Activated naive CD8-positive, alpha-beta T cell treated with anti-CD3 and anti-CD28 coated beads for 36 hours (primary cell): ENCODE results near the gene FOLH1. TPM values are rescaled to one million over a fixed set of nuclear protein-coding genes. Genes with fewer than 3 reads are reported as not detected.
"Not testable (repeated sequence)": the region's sequence is repeated elsewhere in the genome, so short reads cannot be mapped to it uniquely, and the experiment has no call there.

ENCODE experiments used
- DNase-seq: peaks from one replicate; pipeline ENCODE4 v3.0.0; 2021
- H3K27ac Mint-ChIP-seq: one replicate; pipeline ENCODE4 v1.8.0; 2022; ENCODE audit warnings: mild to moderate bottlenecking, moderate library complexity, mixed read lengths
- H3K27me3 Mint-ChIP-seq: one replicate; pipeline ENCODE4 v1.8.0; 2022; ENCODE audit warnings: mild to moderate bottlenecking, mixed read lengths
- H3K36me3 Mint-ChIP-seq: one replicate; pipeline ENCODE4 v1.8.0; 2021; ENCODE audit warnings: mild to moderate bottlenecking, mixed read lengths
- H3K4me1 Mint-ChIP-seq: one replicate; pipeline ENCODE4 v1.8.0; 2021; ENCODE audit warnings: mixed read lengths
- H3K4me3 Mint-ChIP-seq: one replicate; pipeline ENCODE4 v1.8.0; 2022; ENCODE audit warnings: mild to moderate bottlenecking, moderate library complexity, mixed read lengths
- H3K9me3 Mint-ChIP-seq: one replicate; pipeline ENCODE4 v1.8.0; 2022; ENCODE audit warnings: mixed read lengths
- total RNA-seq, 2 experiments: library from RNA; stranded (reverse); gene quantifications; one replicate each; pipeline ENCODE4 v1.2.3, GENCODE V29; 2021

FOLH1 gene
- total RNA-seq, 2 experiments from 2014 or later, result not detected

DNA sequence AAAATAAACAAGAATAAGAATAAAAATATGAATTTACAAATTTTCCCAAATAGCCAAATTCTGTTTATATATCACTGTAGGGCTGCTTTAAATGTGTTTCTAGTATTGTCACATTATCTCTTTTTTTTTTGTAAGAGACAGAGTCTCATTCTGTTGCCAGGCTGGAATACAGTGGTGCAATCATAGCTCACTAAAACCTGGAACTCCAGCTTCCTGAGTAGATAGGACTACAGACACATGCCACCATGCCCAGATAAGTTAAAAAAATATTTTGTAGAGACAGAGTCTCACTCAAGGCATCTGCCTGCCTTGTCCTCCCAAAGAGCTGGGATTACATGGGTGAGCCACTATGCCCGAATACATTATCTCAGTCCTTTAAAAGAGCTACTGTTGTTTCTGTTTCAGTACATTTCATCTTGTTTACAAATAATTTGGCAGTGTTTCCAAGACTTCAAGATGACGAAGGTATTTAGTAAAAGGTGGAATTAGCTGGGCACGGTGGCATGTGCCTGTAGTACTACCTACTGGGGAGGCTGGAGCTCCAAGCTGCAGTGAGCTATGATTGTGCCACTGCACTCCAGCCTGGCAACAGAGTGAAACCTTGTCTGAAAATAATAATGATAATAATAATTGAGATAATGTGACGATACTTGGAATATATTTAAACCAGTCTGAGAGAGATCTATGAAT is 6.0 kb downstream of the FOLH1 start:
- Mint-ChIP-seq H3K36me3 (no peaks in the 10 kb centered on the region), H3K27ac (no peak overlapping the region), H3K27me3 (peaks cover 4% of the 10 kb centered on the region), H3K9me3 (no peaks in the 10 kb centered on the region), H3K4me1 (no peaks in the 10 kb centered on the region), H3K4me3 (no peak overlapping the region)
- DNase-seq, result no peak

DNA sequence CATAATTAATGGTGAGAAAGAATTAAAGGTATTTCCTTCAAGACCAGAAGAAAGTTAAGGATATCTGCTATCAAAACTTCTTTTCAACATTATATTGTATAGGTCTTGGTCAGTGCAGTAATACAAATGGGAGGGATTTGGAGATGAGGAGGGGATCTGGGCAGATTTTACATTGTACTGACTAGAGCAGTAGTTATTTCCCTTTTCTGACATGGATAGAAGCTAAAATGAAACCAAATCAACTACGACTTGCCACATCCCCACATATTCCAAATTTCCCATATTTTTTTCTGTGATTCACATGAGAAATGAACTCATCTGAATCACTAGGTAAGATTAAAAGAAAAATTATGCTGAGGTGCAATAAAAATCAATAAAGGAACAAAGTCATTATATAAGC is 11.6 kb downstream of the FOLH1 start:
- DNase-seq, H3K4me3 Mint-ChIP-seq, H3K27me3 Mint-ChIP-seq, H3K9me3 Mint-ChIP-seq, H3K36me3 Mint-ChIP-seq, H3K4me1 Mint-ChIP-seq, H3K27ac Mint-ChIP-seq: not testable (repeated sequence)

DNA sequence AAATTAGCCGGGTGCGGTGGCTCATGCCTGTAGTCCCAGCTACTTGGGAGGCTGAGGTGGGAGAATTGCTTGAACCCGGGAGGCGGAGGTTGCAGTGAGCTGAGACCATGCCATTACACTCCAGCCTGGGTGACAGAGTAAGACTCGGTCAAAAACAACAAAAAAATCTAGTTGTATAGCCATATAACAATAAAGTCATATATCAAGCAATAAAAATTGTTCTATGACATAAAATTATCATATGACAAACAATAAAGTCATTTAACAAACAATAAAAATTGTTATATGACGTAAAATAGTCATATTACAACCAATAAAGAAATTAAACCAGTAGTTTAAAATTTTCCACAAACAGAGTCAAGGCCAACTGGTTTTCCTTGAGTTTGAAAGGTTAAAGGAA is 12.4 kb downstream of the FOLH1 start:
- H3K27me3 Mint-ChIP-seq, H3K27ac Mint-ChIP-seq, H3K4me1 Mint-ChIP-seq, H3K4me3 Mint-ChIP-seq, DNase-seq, H3K36me3 Mint-ChIP-seq, H3K9me3 Mint-ChIP-seq: not testable (repeated sequence)

DNA sequence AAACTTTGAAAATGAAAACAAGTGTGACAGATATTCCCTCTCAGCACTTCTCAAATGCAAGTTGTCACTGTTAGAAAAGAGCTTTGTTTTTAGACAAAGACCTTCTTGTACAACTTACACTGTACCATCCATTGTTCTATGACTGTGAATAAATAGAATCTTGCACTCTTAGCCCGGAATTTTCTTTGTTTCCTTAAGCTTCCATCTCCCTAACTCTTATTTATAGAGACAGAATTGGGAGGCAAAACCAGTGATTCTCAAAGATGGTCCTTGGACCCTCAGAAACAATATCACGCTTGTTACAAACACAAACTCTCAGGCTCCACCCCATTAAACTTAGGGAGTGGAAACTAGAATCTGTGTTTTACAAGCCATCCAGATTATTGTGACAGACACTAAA is 18.1 kb downstream of the FOLH1 start:
- DNase-seq, H3K27ac Mint-ChIP-seq, H3K4me3 Mint-ChIP-seq, H3K27me3 Mint-ChIP-seq, H3K36me3 Mint-ChIP-seq, H3K4me1 Mint-ChIP-seq, H3K9me3 Mint-ChIP-seq: not testable (repeated sequence)

DNA sequence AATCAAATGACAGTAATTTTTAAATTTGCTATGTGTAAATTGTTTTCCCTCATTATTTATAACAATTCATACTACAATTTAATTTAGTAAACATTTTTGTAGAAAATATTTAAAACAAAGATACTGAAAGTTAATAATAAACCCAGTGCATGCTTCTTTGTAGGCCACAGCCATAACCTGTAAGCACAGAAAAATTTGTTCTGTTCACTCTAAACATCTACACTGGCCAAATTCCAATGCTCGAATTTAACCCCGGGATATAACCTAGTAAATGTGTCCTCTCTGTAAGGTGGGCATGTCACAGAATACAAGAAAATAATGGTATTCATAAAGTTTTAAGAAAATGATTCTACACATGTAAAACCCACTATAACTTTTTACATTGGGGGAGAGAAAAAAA is 22.2 kb downstream of the FOLH1 start:
- not testable (repeated sequence) for DNase-seq, H3K27ac Mint-ChIP-seq, H3K4me3 Mint-ChIP-seq, H3K27me3 Mint-ChIP-seq, H3K36me3 Mint-ChIP-seq, H3K9me3 Mint-ChIP-seq, H3K4me1 Mint-ChIP-seq

DNA sequence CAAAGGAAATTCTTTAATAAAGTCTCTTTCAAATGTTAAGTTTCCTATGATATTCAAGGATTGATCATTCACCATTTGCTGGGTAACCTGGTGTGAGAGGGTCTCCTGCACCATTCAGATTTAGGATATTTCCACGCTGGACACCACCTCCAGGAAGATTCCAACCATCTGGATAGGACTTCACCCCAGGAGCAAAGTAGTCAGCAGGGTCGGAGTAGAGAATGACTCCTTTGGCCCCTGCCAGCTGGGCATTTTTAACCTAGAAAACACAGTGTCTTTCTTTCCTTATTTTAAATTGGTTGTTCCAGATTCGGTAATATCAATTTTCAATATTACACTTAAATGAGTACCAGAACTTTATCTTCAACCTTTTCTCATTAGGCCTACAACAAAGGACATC is 22.8 kb downstream of the FOLH1 start:
- not testable (repeated sequence) for H3K4me1 Mint-ChIP-seq, H3K36me3 Mint-ChIP-seq, H3K9me3 Mint-ChIP-seq, H3K27me3 Mint-ChIP-seq, H3K4me3 Mint-ChIP-seq, DNase-seq, H3K27ac Mint-ChIP-seq

DNA sequence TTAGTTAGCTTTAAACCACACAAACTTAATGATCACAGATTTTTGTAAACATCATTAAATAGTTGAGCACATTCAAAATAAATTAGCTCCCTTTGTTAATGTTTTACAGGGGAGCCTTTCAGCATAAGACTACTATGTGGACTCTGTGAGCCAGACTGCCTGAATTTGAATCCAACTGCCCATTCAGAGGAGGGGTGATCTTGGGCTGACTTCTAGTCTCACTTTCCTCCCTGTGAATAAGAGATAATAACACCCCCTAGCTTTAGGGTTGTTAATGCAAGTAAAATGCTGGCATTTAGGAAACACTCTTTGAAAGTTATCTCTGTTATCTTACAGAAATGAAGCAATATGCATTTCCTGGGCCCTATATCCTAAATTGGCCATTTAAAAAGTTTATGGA is 23.6 kb downstream of the FOLH1 start:
- H3K36me3 Mint-ChIP-seq, H3K4me3 Mint-ChIP-seq, H3K9me3 Mint-ChIP-seq, H3K4me1 Mint-ChIP-seq, H3K27me3 Mint-ChIP-seq, DNase-seq, H3K27ac Mint-ChIP-seq: not testable (repeated sequence)

DNA sequence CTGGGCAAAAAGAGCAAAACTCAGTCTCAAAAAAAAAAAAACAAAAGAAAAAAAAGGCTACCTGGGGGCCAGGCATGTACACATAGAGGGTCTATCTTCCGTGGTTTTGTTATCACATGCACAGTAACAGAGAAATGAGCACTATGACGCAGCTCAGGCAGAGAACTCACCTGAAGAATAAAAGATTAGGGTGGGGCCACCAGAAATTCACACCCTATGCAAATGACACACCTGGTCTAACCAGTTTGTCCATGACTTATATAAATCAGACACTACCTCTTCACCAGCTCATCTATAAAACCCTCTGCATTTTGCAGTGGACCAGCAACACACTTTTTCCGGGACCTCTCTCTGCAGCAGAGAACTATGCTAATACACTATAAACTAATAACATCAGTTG is 30.5 kb downstream of the FOLH1 start:
- H3K9me3 Mint-ChIP-seq, H3K27me3 Mint-ChIP-seq, H3K4me3 Mint-ChIP-seq, H3K4me1 Mint-ChIP-seq, DNase-seq, H3K36me3 Mint-ChIP-seq, H3K27ac Mint-ChIP-seq: not testable (repeated sequence)

DNA sequence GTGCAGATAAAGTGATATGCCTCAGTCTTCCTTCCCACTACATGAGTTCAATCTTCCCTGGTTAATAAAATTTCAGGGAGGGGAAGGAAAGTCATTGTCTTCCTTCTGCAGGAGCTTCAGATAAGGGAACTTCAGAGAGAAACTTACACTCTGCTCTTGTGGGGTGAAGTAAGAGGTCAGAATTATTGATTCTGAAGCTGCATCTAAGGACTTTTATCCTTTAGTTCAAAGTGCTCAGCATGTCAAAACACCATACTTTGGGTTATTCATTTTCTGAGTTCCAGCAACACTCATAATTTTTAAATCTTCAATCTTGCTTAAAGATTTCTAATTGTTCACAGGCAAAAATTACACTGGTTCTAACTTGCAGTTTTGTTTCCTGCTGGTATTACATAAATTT is 33.0 kb downstream of the FOLH1 start:
- not testable (repeated sequence) for H3K9me3 Mint-ChIP-seq, H3K27ac Mint-ChIP-seq, H3K4me3 Mint-ChIP-seq, H3K36me3 Mint-ChIP-seq, DNase-seq, H3K27me3 Mint-ChIP-seq, H3K4me1 Mint-ChIP-seq

DNA sequence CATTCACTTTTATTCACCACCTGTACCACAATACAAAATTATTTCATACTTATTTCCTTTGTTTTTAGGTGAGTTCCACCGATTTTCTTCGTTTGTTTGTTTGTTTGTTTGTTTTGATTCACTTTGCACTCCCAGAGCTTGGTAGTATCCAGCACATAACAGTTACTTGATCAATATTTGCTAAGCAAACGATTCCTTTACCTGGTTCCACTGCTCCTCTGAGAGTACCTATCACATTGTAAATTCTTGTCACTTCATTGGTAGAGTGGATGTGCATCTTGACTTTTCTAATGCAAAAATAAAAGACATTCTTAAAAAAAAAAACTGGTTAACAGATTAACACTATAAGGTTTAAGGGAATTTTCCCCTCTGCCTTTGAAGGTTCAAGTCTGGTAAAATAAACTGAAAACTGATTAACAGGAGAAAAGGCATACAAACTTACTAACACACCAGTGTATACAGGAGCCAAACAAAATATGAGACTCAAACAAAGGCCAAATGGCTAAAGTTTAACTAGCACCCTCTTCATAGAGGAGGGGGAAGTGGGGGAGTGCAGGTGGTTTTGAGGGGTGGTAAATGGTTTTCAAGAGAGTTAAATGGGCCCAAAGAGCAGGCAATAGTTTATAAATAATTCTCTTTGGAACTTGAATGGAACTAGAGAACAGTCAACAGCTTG is 33.6 kb downstream of the FOLH1 start:
- H3K27me3 Mint-ChIP-seq, H3K4me3 Mint-ChIP-seq, H3K4me1 Mint-ChIP-seq, H3K36me3 Mint-ChIP-seq, H3K9me3 Mint-ChIP-seq, H3K27ac Mint-ChIP-seq, DNase-seq: not testable (repeated sequence)

DNA sequence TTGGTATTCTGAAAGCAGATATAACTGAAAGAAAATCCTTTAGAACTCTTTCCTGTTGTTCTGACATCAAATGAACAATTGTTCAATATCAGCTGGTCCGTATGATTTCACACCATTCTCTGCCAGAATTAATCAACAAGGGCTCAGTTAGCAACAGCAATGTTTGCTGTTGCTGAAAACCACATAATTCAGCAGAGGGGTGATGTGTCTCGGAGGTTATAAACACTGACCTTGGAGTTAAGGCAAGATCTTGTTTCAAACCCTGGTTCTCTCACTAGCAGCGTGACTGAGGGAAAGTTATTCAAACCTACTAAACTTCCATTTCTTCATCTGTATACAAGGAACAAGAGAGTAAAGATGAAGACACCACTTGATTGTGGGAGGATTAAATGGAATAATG is 36.8 kb downstream of the FOLH1 start:
- not testable (repeated sequence) for H3K27me3 Mint-ChIP-seq, DNase-seq, H3K9me3 Mint-ChIP-seq, H3K4me3 Mint-ChIP-seq, H3K27ac Mint-ChIP-seq, H3K4me1 Mint-ChIP-seq, H3K36me3 Mint-ChIP-seq

DNA sequence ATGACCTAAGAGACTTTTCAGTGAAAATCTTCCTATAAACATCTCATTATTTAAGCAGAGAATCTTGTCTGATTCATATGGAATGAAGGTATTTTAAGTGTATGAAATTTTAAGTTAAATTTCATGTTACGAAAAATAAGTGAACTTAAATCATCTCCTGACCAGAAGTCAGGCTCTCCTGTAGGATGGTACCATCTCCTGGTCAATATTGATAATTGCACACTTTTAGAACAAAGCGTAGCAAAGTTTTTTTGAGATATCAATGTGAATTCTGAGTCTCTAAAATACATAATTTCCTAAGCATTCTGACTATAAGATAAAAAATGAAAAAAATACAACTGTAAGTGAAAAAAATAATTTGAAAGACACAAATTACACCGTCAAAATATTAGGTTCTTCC is 38.8 kb downstream of the FOLH1 start:
- H3K9me3 Mint-ChIP-seq, DNase-seq, H3K27ac Mint-ChIP-seq, H3K4me3 Mint-ChIP-seq, H3K36me3 Mint-ChIP-seq, H3K4me1 Mint-ChIP-seq, H3K27me3 Mint-ChIP-seq: not testable (repeated sequence)

DNA sequence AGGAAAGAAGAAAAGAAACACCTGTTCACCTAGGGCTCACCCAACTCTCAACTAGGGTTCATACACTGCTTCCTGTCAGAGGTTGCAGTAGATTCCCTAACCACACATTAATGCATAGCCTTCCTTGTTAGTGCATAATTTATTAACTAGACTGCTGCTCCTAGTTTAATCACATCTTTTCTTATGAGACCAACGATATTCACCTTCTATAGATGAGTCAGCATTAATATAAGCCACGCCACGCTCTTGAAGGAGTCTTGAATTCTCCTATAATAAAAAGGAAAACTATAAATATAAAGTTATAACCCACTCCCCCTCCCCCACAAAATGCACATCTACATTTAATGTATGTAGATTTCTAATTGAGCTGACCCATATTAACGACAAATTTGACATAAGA is 39.4 kb downstream of the FOLH1 start:
- DNase-seq, H3K4me1 Mint-ChIP-seq, H3K4me3 Mint-ChIP-seq, H3K9me3 Mint-ChIP-seq, H3K27me3 Mint-ChIP-seq, H3K36me3 Mint-ChIP-seq, H3K27ac Mint-ChIP-seq: not testable (repeated sequence)

DNA sequence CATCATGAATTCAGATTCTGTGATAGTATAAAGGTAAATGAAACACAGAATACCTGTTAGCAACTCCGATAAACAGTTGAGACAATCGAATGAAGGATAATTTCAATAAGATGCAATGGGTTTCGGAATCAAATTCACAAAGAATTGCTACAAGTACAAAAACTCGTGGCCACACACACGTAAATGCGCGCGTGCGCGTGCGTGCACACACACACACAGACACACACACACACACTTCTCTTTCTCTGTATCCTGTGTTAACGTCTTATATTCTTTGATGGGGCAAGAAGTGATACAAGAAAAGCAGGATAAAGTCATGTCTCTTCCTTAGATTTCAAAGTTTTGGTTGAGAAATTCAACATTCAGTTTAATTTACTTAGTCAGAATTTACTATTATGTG is 57.2 kb downstream of the FOLH1 start:
- Mint-ChIP-seq H3K9me3 (no peaks in the 10 kb centered on the region), H3K36me3 (no peaks in the 10 kb centered on the region), H3K27me3 (no peaks in the 10 kb centered on the region), H3K4me3 (no peak overlapping the region), H3K27ac (no peak overlapping the region), H3K4me1 (no peaks in the 10 kb centered on the region)
- no peak for DNase-seq

DNA sequence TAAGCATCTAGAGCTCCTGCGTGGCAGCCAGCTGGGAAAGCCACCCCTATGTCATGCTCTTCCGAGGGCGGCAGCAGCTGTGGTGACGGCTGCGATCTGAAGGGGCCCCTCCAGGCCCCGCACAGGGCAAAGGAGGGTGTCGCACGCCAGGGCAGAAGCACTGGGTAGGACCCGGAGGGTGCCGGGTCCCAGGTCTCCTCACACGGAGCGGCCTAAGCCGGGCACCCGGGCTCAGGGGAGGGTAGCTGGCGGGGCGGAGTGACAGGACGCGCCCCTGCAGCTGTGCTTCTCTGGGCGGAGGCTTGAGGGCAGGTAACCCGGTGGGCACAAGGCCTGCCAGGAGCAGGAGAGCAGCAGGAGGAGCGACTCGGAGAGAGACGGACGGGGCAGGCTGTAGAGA is 106.0 kb downstream of the FOLH1 start:
- H3K27ac Mint-ChIP-seq, H3K9me3 Mint-ChIP-seq, H3K4me1 Mint-ChIP-seq, H3K27me3 Mint-ChIP-seq, H3K4me3 Mint-ChIP-seq, H3K36me3 Mint-ChIP-seq, DNase-seq: not testable (repeated sequence)
